Right cardiac atrium (tissue), 5 donors: ENCODE measurements around the gene ASB10. TPM values are rescaled to one million over a fixed set of nuclear protein-coding genes. Genes with fewer than 3 reads are reported as not detected.
A peak's percentile ranks its signal among the peaks of the same experiment; 100 is the strongest.

Experiments used
- ATAC-seq, 2 donors: fragments of 200-7000 bp; cut with Tn5 transposase; one replicate each; pipeline versions ENCODE4 v1.8.0 to v1.9.1; 2020; ENCODE audit warnings: moderate library complexity in 2 of 2, mild to moderate bottlenecking in 1 of 2
- DNase-seq, 3 donors: peaks; one replicate each; pipeline ENCODE4 v3.0.0-alpha.2; 2020
- H3K27ac ChIP-seq: one replicate; pipeline ENCODE4 v1.5.1; 2013; ENCODE audit warnings: mild to moderate bottlenecking, low read length, control low read depth, moderate library complexity
- H3K27me3 ChIP-seq: one replicate; pipeline ENCODE4 v1.6.1; 2013; ENCODE audit not compliant: control insufficient read depth, insufficient read depth
- H3K4me1 ChIP-seq: one replicate; pipeline ENCODE4 v1.6.1; 2013; ENCODE audit warnings: low read length; ENCODE audit not compliant: control insufficient read depth, insufficient read depth
- H3K4me3 ChIP-seq: one replicate; pipeline ENCODE4 v1.5.1; 2013; ENCODE audit warnings: low read length, control low read depth
- H3K9me3 ChIP-seq: one replicate; pipeline ENCODE4 v1.6.1; 2013; ENCODE audit warnings: low read length; ENCODE audit not compliant: control insufficient read depth
- WGBS: extraction: QIAGEN DNeasy Blood & Tissue Kit; methylation state at CpG from one replicate; pipeline ENCODE4 v1.1.7; 2013; 5-methylcytosine and 5-hydroxymethylcytosine counted together
- intact Hi-C, 4 donors: fragments of 100-400 bp; cut with DNase I; formaldehyde crosslinking; loops; one replicate each; pipeline versions ENCODE4 v1.11.0 to v1.14.0; 2022 to 2023
- polyA plus RNA-seq: library from polyadenylated mRNA; stranded (reverse); fragments of 200-250 nt; gene quantifications from one replicate; pipeline ENCODE4 v1.2.3, GENCODE V29; 2013
- total RNA-seq, 4 donors: library from RNA; stranded (reverse); fragmentation: NEBNext Ultra II Directional; extraction: Animal tissue kit (Norgen Biotek cat#: 25700); gene quantifications; one replicate each; pipeline ENCODE4 v1.2.1, GENCODE V29; 2021
- donor health status: healthy with polysubstance abuse.
- donor health status: DM: no; HTN: yes; CAD: no.
- donor health status: DM: no; HTN: no; CAD: no.
- donor health status: DM: no; HTN: yes; CAD: no; lungs with severe emphysema.
- donor health status: DM: yes; HTN: yes; CAD: no.

The ASB10 gene
- total and polyA plus RNA-seq, 5 donors = 4.5 to 21.0 (median 14.3) TPM

- Histone ChIP-seq H3K27ac (no peak overlapping the region), H3K27me3 (no peaks in the 10 kb centered on the region), H3K4me1 (no peaks in the 10 kb centered on the region), H3K9me3 (no peaks in the 10 kb centered on the region), H3K4me3 (no peak overlapping the region)
- WGBS = 56% methylated on average over 77 of the region's 77 CpGs
- peak; percentile 67 to 87 (median 73) for DNase-seq
- intact Hi-C loops = loop anchor here in 1 of 4 donors (5.0 kb wide), 1 partner anchor 47 kb away; no protein-coding TSS in a partner anchor
- ATAC-seq = peak; percentile 42 to 69
Observed at GRCh38 chr7:151174246-151175046, 12.6 kb downstream of the ASB10 start.

- 84% methylated on average over 43 of the region's 43 CpGs for WGBS
- no peaks in the 10 kb centered on the region for H3K27me3 ChIP-seq
- H3K27ac ChIP-seq = no peak overlapping the region
- no peaks in the 10 kb centered on the region for H3K4me1 ChIP-seq
- intact Hi-C loops = loop anchor here in 3 of 4 donors (2.0 to 5.0 kb wide), 2 partner anchors 46 to 49 kb away; no protein-coding TSS in a partner anchor
- ATAC-seq = peak in 1 of 2 donors; percentile 2
- H3K9me3 ChIP-seq = no peaks in the 10 kb centered on the region
- DNase-seq = no peak
- no peak overlapping the region for H3K4me3 ChIP-seq
Observed at GRCh38 chr7:151173386-151174245, 13.4 kb downstream of the ASB10 start.

- Histone ChIP-seq H3K4me3 (no peak overlapping the region), H3K27ac (no peak overlapping the region), H3K27me3 (no peaks in the 10 kb centered on the region), H3K9me3 (no peaks in the 10 kb centered on the region), H3K4me1 (peaks cover 3% of the 10 kb centered on the region)
- 18% methylated on average over 42 of the region's 42 CpGs for WGBS
- ATAC-seq = peak; percentile 57 to 66
- DNase-seq = peak; percentile 76 to 92 (median 92)
- intact Hi-C loops = loop anchor here (1.0 to 5.0 kb wide), 3 partner anchors 45 to 48 kb away; no protein-coding TSS in a partner anchor
Observed at GRCh38 chr7:151172273-151173141, 14.5 kb downstream of the ASB10 start.

GRCh38 chr7:151168787-151169162, 18.3 kb downstream of the ASB10 start:
- Histone ChIP-seq H3K4me1 (peaks cover 3% of the 10 kb centered on the region), H3K4me3 (no peak overlapping the region), H3K9me3 (no peaks in the 10 kb centered on the region), H3K27ac (no peak overlapping the region), H3K27me3 (no peaks in the 10 kb centered on the region)
- DNase-seq (no peak), ATAC-seq (no peak)
- 57% methylated on average over 10 of the region's 10 CpGs for WGBS
- intact Hi-C loops = no loop called here

GRCh38 chr7:151168003-151168786, 18.9 kb downstream of the ASB10 start:
- Histone ChIP-seq H3K4me3 (peak overlapping the region; percentile 79), H3K9me3 (no peaks in the 10 kb centered on the region), H3K27me3 (no peaks in the 10 kb centered on the region), H3K27ac (no peak overlapping the region), H3K4me1 (peaks cover 3% of the 10 kb centered on the region)
- 3% methylated on average over 52 of the region's 52 CpGs for WGBS
- DNase-seq (peak in 2 of 3 donors; percentile 70 to 72), ATAC-seq (peak; percentile 70 to 73)
- intact Hi-C loops = no loop called here

- DNase-seq = peak in 2 of 3 donors; percentile 53 to 72
- Histone ChIP-seq H3K4me3 (peak within 1 kb of the TSS; percentile 79), H3K27ac (no peak within 1 kb of the TSS), H3K27me3 (no peaks in the 10 kb centered on the region), H3K4me1 (peaks cover 3% of the 10 kb centered on the region), H3K9me3 (no peaks in the 10 kb centered on the region)
- ATAC-seq = peak; percentile 38 to 53
- intact Hi-C loops = no loop called here
- under 1% methylated on average over 101 of the region's 101 CpGs for WGBS
Observed at GRCh38 chr7:151167197-151167961, 19.7 kb downstream of the ASB10 start, which contains the start of gene GBX1. TSS of gene GBX1 (minus strand) at chr7:151167694. CDS start at chr7:151167548, 146 bp downstream.

- Histone ChIP-seq H3K4me1 (peaks cover 3% of the 10 kb centered on the region), H3K27ac (no peak overlapping the region), H3K27me3 (no peaks in the 10 kb centered on the region), H3K4me3 (peak overlapping the region; percentile 79), H3K9me3 (no peaks in the 10 kb centered on the region)
- peak in 1 of 3 donors; percentile 38 for DNase-seq
- intact Hi-C loops = no loop called here
- WGBS = 15% methylated on average over 31 of the region's 31 CpGs
- ATAC-seq = no peak
Observed at GRCh38 chr7:151166629-151167196, 20.3 kb downstream of the ASB10 start.

GRCh38 chr7:151161757-151162156, 25.3 kb downstream of the ASB10 start:
- DNase-seq (no peak), ATAC-seq (no peak)
- intact Hi-C loops = no loop called here
- no peaks in the 10 kb centered on the region for H3K4me1 ChIP-seq
- H3K27ac ChIP-seq = no peak overlapping the region
- no peak overlapping the region for H3K4me3 ChIP-seq
- H3K9me3 ChIP-seq = no peaks in the 10 kb centered on the region
- 86% methylated on average over 1 of the region's 1 CpG for WGBS
- H3K27me3 ChIP-seq = peaks cover 3% of the 10 kb centered on the region

GRCh38 chr7:151157645-151158329, 29.3 kb downstream of the ASB10 start:
- Histone ChIP-seq H3K4me3 (no peak overlapping the region), H3K27me3 (peaks cover 3% of the 10 kb centered on the region), H3K9me3 (no peaks in the 10 kb centered on the region), H3K4me1 (no peaks in the 10 kb centered on the region), H3K27ac (no peak overlapping the region)
- intact Hi-C loops = no loop called here
- DNase-seq (no peak), ATAC-seq (peak in 1 of 2 donors; percentile 39)
- 71% methylated on average over 7 of the region's 7 CpGs for WGBS
